Astrocyte (in vitro differentiated cells and primary cell): ENCODE data around the gene LMBRD1.

Experiments used
- CTCF ChIP-seq: IDR thresholded peaks from 2 replicates; pipeline ENCODE4 v1.5.1; 2011; ENCODE audit warnings: low read depth, mild to moderate bottlenecking, inconsistent platforms, low read length, moderate library complexity; ENCODE audit not compliant: insufficient read depth
- EZH2 ChIP-seq: IDR thresholded peaks from 2 replicates; pipeline ENCODE4 v1.6.1; 2012; ENCODE audit warnings: mild to moderate bottlenecking, low read length, inconsistent platforms; ENCODE audit not compliant: insufficient read depth

GRCh38 chr6:69774740-69775584 is 21.8 kb downstream of the LMBRD1 start:
- no peak for TF ChIP-seq CTCF
- TF ChIP-seq EZH2: no peak
